ENCODE measurements around the gene MRPL33. TPM values are rescaled to one million over a fixed set of nuclear protein-coding genes. Genes with fewer than 3 reads are reported as not detected.
A peak's percentile ranks its signal among the peaks of the same experiment; 100 is the strongest.

The MRPL33 gene
- polyA plus RNA-seq, 1 of the 3 experiments (the other 2 are of a cell fraction), result 132 TPM

- 94% methylated on average over 2 of the region's 2 CpGs for WGBS (ENCODE audit: low lambda C conversion rate)
- Histone ChIP-seq H3K36me3 (replicated peaks in 1 of 2; ENCODE audit: control insufficient read depth in 1 of 2, insufficient read depth in 2 of 2, low read length in 1 of 2) (peaks cover 25 to 28% of the 10 kb centered on the region in 2 experiments), H3K4me2 (no peak overlapping the region), H3K9ac (no peak overlapping the region), H3K9me3 (no peaks in the 10 kb centered on the region), H2AFZ (ENCODE audit: low read depth) (no peak overlapping the region), H3K27ac (ENCODE audit: low read depth in 2 of 2, low read length in 1 of 2) (no peak overlapping the region), H3K27me3 (ENCODE audit: insufficient read depth) (no peaks in the 10 kb centered on the region), H3K4me3 (ENCODE audit: low read depth in 2 of 2, low read length in 1 of 2) (no peak overlapping the region), H3K79me2 (ENCODE audit: insufficient read depth) (peaks cover 57% of the 10 kb centered on the region), H4K20me1 (ENCODE audit: insufficient read depth) (no peaks in the 10 kb centered on the region), H3K9me2 (no peaks in the 10 kb centered on the region), H3K4me1 (ENCODE audit: control insufficient read depth in 1 of 2, insufficient read depth in 2 of 2, low read depth in 1 of 2, low read length in 1 of 2) (no peaks in the 10 kb centered on the region), H3F3A (replicated peaks; ENCODE audit: insufficient read depth) (no peaks in the 10 kb centered on the region)
- ChIA-PET CTCF (interaction anchor here (1.0 to 1.3 kb wide), 3 partner anchors 9 to 12 kb away, joined by 3 to 4 read pairs (median 3); no protein-coding TSS in a partner anchor), POLR2A (no interaction called here)
- TF ChIP-seq POLR2AphosphoS5 (IDR thresholded peaks at IDR 0.05; ENCODE audit: low read depth, low read length) (peak; percentile 9), EP300 (IDR thresholded peaks at IDR 0.05; ENCODE audit: borderline replicate concordance in 1 of 2, low read depth in 1 of 2, low read length in 1 of 2) (no peak), NFIC (IDR thresholded peaks at IDR 0.05; ENCODE audit: borderline replicate concordance) (no peak)
- TF ChIP-seq, protein P1, sequence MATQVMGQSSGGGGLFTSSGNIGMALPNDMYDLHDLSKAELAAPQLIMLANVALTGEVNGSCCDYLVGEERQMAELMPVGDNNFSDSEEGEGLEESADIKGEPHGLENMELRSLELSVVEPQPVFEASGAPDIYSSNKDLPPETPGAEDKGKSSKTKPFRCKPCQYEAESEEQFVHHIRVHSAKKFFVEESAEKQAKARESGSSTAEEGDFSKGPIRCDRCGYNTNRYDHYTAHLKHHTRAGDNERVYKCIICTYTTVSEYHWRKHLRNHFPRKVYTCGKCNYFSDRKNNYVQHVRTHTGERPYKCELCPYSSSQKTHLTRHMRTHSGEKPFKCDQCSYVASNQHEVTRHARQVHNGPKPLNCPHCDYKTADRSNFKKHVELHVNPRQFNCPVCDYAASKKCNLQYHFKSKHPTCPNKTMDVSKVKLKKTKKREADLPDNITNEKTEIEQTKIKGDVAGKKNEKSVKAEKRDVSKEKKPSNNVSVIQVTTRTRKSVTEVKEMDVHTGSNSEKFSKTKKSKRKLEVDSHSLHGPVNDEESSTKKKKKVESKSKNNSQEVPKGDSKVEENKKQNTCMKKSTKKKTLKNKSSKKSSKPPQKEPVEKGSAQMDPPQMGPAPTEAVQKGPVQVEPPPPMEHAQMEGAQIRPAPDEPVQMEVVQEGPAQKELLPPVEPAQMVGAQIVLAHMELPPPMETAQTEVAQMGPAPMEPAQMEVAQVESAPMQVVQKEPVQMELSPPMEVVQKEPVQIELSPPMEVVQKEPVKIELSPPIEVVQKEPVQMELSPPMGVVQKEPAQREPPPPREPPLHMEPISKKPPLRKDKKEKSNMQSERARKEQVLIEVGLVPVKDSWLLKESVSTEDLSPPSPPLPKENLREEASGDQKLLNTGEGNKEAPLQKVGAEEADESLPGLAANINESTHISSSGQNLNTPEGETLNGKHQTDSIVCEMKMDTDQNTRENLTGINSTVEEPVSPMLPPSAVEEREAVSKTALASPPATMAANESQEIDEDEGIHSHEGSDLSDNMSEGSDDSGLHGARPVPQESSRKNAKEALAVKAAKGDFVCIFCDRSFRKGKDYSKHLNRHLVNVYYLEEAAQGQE (IDR thresholded peaks at IDR 0.05; ENCODE audit: low read depth, low read length), result no peak
- TF ChIP-seq, protein P2, sequence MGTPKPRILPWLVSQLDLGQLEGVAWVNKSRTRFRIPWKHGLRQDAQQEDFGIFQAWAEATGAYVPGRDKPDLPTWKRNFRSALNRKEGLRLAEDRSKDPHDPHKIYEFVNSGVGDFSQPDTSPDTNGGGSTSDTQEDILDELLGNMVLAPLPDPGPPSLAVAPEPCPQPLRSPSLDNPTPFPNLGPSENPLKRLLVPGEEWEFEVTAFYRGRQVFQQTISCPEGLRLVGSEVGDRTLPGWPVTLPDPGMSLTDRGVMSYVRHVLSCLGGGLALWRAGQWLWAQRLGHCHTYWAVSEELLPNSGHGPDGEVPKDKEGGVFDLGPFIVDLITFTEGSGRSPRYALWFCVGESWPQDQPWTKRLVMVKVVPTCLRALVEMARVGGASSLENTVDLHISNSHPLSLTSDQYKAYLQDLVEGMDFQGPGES (IDR thresholded peaks at IDR 0.05; ENCODE audit: low read depth, low read length), result no peak
- no peak for DNase-seq
These were observed 10.0 kb downstream of the MRPL33 start for GRCh38 chr2:27781496-27781895.

DNA sequence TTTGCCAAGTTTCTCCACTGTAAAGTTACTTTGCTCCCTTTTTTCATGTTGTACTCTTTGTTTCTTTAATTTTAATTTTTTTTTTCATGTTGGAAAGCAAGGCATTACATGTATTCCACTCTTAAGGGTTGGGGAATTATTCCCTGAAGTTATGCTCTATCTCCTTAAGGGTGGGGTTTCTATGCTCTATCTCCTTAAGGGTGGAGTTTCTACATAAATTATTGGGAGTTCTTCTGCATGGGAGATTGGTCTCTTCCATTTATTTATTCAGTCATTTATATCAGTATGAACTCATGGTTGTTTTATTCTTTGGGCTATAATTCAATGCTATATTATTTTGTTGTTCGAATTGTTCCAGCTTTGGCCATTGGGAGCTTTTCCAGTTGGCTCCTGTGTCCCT lies 11.2 kb downstream of the MRPL33 start:
- no peaks in the 10 kb centered on the region for H3K4me1 ChIP-seq (ENCODE audit: control insufficient read depth in 1 of 2, insufficient read depth in 2 of 2, low read depth in 1 of 2, low read length in 1 of 2)
- no peaks in the 10 kb centered on the region for H3K9me3 ChIP-seq
- no peak overlapping the region for H3K4me3 ChIP-seq (ENCODE audit: low read depth in 2 of 2, low read length in 1 of 2)
- ChIA-PET CTCF (no interaction called here), POLR2A (no interaction called here)
- no peaks in the 10 kb centered on the region for H3K9me2 ChIP-seq
- peaks cover 17 to 21% of the 10 kb centered on the region in 2 experiments for H3K36me3 ChIP-seq (replicated peaks in 1 of 2; ENCODE audit: control insufficient read depth in 1 of 2, insufficient read depth in 2 of 2, low read length in 1 of 2)
- WGBS (ENCODE audit: low lambda C conversion rate), result 100% methylated on average over 1 of the region's 1 CpG
- H3K27me3 ChIP-seq (ENCODE audit: insufficient read depth), result no peaks in the 10 kb centered on the region
- no peak for TF ChIP-seq FOXJ3 (CRISPR knock-in tag; IDR thresholded peaks at IDR 0.05)
- no peak for TF ChIP-seq POLR2AphosphoS5 (IDR thresholded peaks at IDR 0.05; ENCODE audit: low read depth, low read length)
- TF ChIP-seq FOXM1 (IDR thresholded peaks at IDR 0.05; ENCODE audit: low read depth), result no peak
- no peak for TF ChIP-seq RAD21 (IDR thresholded peaks at IDR 0.05; ENCODE audit: low read length)
- no peak for TF ChIP-seq CHD2 (IDR thresholded peaks at IDR 0.05; ENCODE audit: low read length, partially characterized antibody)
- TF ChIP-seq RCOR1 (IDR thresholded peaks at IDR 0.05; ENCODE audit: low read length), result no peak
- TF ChIP-seq GABPA (IDR thresholded peaks at IDR 0.05; ENCODE audit: low read depth), result no peak
- H2AFZ ChIP-seq (ENCODE audit: low read depth), result no peak overlapping the region
- no peaks in the 10 kb centered on the region for H3F3A ChIP-seq (replicated peaks; ENCODE audit: insufficient read depth)
- no peak overlapping the region for H3K27ac ChIP-seq (ENCODE audit: low read depth in 2 of 2, low read length in 1 of 2)
- H4K20me1 ChIP-seq (ENCODE audit: insufficient read depth), result no peaks in the 10 kb centered on the region
- H3K4me2 ChIP-seq, result no peak overlapping the region
- H3K9ac ChIP-seq, result no peak overlapping the region
- H3K79me2 ChIP-seq (ENCODE audit: insufficient read depth), result peaks cover 45% of the 10 kb centered on the region
- DNase-seq, result no peak

Measured in SK-N-SH (cell line).